Mucosa of stomach (tissue), 1 donor: ENCODE measurements around the gene TBC1D3C.
"Not testable (repeated sequence)": the region's sequence is repeated elsewhere in the genome, so short reads cannot be mapped to it uniquely, and the experiment has no call there.

ENCODE experiments used
- H3K27me3 ChIP-seq: one replicate; pipeline ENCODE4 v1.7.0; 2013; ENCODE audit warnings: mild to moderate bottlenecking, low read length; ENCODE audit not compliant: control insufficient read depth, insufficient read depth
- H3K36me3 ChIP-seq: one replicate; pipeline ENCODE4 v1.7.0; 2013; ENCODE audit warnings: low read length; ENCODE audit not compliant: control insufficient read depth, insufficient read depth
- H3K4me1 ChIP-seq: one replicate; pipeline ENCODE4 v1.7.0; 2013; ENCODE audit warnings: mild to moderate bottlenecking, low read length; ENCODE audit not compliant: control insufficient read depth, insufficient read depth
- H3K4me3 ChIP-seq: one replicate; pipeline ENCODE4 v1.7.0; 2013; ENCODE audit warnings: low read length
- H3K9ac ChIP-seq: one replicate; pipeline ENCODE4 v1.7.0; 2013; ENCODE audit warnings: mild to moderate bottlenecking, low read length, moderate library complexity
- H3K9me3 ChIP-seq: one replicate; pipeline ENCODE4 v1.7.0; 2013; ENCODE audit warnings: mild to moderate bottlenecking, low read length, moderate library complexity; ENCODE audit not compliant: control insufficient read depth
- donor health status: Pancreatic carcinoma.

TBC1D3C gene

GRCh38 chr17:38068534-38068933 is at the start of gene TBC1D3C:
TBC1D3C (minus strand) TSS chr17:38068634; CDS start chr17:38067066, 1,568 bp downstream.
- not testable (repeated sequence) for H3K4me3 ChIP-seq, H3K9me3 ChIP-seq, H3K4me1 ChIP-seq, H3K27me3 ChIP-seq, H3K9ac ChIP-seq, H3K36me3 ChIP-seq

- not testable (repeated sequence) for H3K27me3 ChIP-seq, H3K4me3 ChIP-seq, H3K9ac ChIP-seq, H3K4me1 ChIP-seq, H3K9me3 ChIP-seq, H3K36me3 ChIP-seq
Measured at GRCh38 chr17:38099262-38099661, 30.8 kb upstream of the TBC1D3C start.

DNA sequence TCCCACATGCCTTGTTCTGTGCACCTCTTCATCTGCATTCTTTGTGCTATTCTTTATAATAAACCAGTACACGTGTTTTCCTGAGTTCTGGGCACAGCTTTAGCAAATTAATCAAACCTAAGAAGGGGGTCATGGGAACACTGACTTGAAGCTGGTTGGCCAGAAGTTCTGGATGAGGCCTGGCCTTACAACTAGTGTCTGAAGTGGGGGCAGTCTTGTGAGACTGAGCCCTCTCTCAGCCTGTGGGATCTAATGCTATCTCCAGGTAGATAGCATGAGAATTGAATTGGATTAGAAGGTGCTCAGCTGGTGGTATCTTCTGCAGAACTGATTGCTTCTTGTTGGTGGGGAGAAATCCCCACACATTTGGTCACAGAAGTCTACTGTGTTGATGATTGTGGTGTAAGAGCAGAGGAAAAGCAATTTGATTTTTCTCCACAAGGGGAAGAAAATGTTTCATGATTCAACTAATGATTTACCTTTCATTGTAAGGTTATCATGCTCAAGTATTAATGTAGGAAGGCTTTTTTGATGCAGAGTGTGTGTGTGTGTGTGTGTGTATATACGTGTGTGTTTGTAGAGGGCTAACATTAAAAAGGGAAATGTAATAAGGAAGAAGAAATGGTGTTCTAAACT is 25.7 kb upstream of the TBC1D3C start:
- H3K4me1 ChIP-seq, H3K9ac ChIP-seq, H3K4me3 ChIP-seq, H3K36me3 ChIP-seq, H3K27me3 ChIP-seq, H3K9me3 ChIP-seq: not testable (repeated sequence)

GRCh38 chr17:38088120-38088519 is 19.7 kb upstream of the TBC1D3C start:
- not testable (repeated sequence) for H3K4me3 ChIP-seq, H3K9me3 ChIP-seq, H3K9ac ChIP-seq, H3K4me1 ChIP-seq, H3K36me3 ChIP-seq, H3K27me3 ChIP-seq

DNA sequence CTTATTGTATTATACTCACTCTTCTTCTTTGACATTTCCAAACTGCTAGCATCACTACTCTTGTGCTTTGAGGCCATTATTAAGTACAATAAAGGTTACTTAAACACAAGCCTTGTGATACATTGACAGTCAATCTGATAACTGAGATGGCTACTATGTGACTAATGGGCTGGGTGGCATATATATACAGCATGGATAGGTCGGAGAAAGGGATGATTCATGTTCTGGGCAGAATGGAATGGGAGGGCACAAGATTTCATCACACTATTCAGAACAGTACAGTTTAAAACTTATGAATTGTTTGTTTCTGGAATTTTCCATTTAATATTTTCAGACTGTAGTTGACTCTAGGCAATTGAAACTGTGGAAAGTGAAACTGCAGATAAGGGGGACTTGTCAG is 18.9 kb upstream of the TBC1D3C start:
- H3K4me1 ChIP-seq, H3K27me3 ChIP-seq, H3K4me3 ChIP-seq, H3K9ac ChIP-seq, H3K36me3 ChIP-seq, H3K9me3 ChIP-seq: not testable (repeated sequence)
